ENCODE data around the gene TOB1. TPM values are rescaled to one million over a fixed set of nuclear protein-coding genes. Genes with fewer than 3 reads are reported as not detected.

The TOB1 gene
- total RNA-seq, 2 experiments from 2014 or later = 15.2 to 26.4 TPM

DNA sequence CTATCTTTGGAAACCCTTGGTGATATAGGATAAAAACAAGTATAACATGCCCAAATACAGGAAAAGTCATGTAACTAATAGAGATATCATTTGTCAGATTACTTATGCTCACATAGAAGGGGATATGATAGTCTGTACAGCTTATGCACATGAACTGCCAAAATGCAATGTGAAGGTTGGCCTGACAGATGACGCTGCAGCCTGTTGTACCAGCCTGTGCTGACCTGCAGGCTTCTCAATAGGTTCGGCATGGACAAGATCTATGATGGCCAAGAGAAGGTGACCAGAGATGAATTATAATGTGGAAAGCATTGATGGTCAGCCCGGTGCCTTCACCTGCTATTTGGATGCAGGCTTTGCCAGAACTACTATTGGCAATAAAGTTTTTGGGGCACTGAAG lies 18.1 kb downstream of the TOB1 start:
- no peak overlapping the region for H3K4me2 ChIP-seq (ENCODE audit: low read length)
- ChIA-PET POLR2A (no interaction called here), CTCF (ENCODE audit: unreplicated experiment) (no interaction called here)
- no peak overlapping the region for H2AFZ ChIP-seq (ENCODE audit: low read length)
- H3K9me2 ChIP-seq (ENCODE audit: insufficient read depth, low read length) = no peaks in the 10 kb centered on the region
- H3K4me3 ChIP-seq (ENCODE audit: low read depth, low read length, poor library complexity, severe bottlenecking) = no peak overlapping the region
- intact Hi-C loops (cut with micrococcal nuclease; ENCODE audit: unreplicated experiment) = no loop called here
- H3K36me3 ChIP-seq (ENCODE audit: insufficient read depth, low read length) = no peaks in the 10 kb centered on the region
- peaks cover 13% of the 10 kb centered on the region for H3K4me1 ChIP-seq (ENCODE audit: insufficient read depth, low read length, poor library complexity, severe bottlenecking)
- H3K9me3 ChIP-seq (ENCODE audit: low read length) = no peaks in the 10 kb centered on the region
- no TSS peak for BruUV-seq (replicated peaks)
- no peak overlapping the region for H3K27ac ChIP-seq (ENCODE audit: low read depth, low read length, poor library complexity, severe bottlenecking)
- H3K79me2 ChIP-seq (ENCODE audit: insufficient read depth, low read depth, low read length) = no peaks in the 10 kb centered on the region
- no peak for DNase-seq (ENCODE audit: low spot score)
- H4K20me1 ChIP-seq (ENCODE audit: insufficient read depth, low read length) = no peaks in the 10 kb centered on the region
- no peak for TF ChIP-seq EZH2phosphoT487 (IDR thresholded peaks at IDR 0.05; ENCODE audit: borderline replicate concordance, low read depth, low read length)
- TF ChIP-seq, protein P1, sequence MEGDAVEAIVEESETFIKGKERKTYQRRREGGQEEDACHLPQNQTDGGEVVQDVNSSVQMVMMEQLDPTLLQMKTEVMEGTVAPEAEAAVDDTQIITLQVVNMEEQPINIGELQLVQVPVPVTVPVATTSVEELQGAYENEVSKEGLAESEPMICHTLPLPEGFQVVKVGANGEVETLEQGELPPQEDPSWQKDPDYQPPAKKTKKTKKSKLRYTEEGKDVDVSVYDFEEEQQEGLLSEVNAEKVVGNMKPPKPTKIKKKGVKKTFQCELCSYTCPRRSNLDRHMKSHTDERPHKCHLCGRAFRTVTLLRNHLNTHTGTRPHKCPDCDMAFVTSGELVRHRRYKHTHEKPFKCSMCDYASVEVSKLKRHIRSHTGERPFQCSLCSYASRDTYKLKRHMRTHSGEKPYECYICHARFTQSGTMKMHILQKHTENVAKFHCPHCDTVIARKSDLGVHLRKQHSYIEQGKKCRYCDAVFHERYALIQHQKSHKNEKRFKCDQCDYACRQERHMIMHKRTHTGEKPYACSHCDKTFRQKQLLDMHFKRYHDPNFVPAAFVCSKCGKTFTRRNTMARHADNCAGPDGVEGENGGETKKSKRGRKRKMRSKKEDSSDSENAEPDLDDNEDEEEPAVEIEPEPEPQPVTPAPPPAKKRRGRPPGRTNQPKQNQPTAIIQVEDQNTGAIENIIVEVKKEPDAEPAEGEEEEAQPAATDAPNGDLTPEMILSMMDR (conservative IDR thresholded peaks at IDR 0.05; ENCODE audit: low read length) = no peak

DNA sequence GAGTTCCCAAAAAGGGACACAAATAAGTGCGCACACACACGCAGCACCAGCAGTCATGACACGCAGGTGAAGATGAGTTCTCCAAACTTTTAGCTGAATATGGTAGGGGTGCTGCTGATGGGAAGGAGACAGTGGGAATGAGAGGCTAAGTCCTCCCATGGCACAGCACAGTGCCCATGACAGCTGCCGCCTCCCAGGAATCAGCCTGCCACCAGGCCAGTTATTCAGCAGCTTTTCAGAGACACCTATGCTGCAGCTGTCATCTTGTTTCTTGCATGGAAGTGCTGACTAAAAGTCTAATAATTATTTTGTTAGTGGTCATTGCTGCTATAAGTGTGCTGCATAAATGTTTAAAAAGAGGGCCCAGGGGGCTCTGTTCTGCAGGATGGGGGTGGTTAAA lies 18.6 kb downstream of the TOB1 start:
- ChIA-PET CTCF (ENCODE audit: unreplicated experiment) (no interaction called here), POLR2A (no interaction called here)
- Histone ChIP-seq H4K20me1 (ENCODE audit: insufficient read depth, low read length) (no peaks in the 10 kb centered on the region), H3K4me3 (ENCODE audit: low read depth, low read length, poor library complexity, severe bottlenecking) (no peak overlapping the region), H3K79me2 (ENCODE audit: insufficient read depth, low read depth, low read length) (no peaks in the 10 kb centered on the region), H3K36me3 (ENCODE audit: insufficient read depth, low read length) (no peaks in the 10 kb centered on the region), H3K9me2 (ENCODE audit: insufficient read depth, low read length) (no peaks in the 10 kb centered on the region), H3K4me2 (ENCODE audit: low read length) (no peak overlapping the region), H2AFZ (ENCODE audit: low read length) (no peak overlapping the region), H3K4me1 (ENCODE audit: insufficient read depth, low read length, poor library complexity, severe bottlenecking) (peaks cover 12% of the 10 kb centered on the region), H3K27ac (ENCODE audit: low read depth, low read length, poor library complexity, severe bottlenecking) (no peak overlapping the region), H3K9me3 (ENCODE audit: low read length) (no peaks in the 10 kb centered on the region)
- TF ChIP-seq, protein P1 (conservative IDR thresholded peaks at IDR 0.05; ENCODE audit: low read length) = no peak
- no peak for TF ChIP-seq EZH2phosphoT487 (IDR thresholded peaks at IDR 0.05; ENCODE audit: borderline replicate concordance, low read depth, low read length)
- BruUV-seq (replicated peaks) = no TSS peak
- intact Hi-C loops (cut with micrococcal nuclease; ENCODE audit: unreplicated experiment) = no loop called here
- DNase-seq (ENCODE audit: low spot score) = no peak

DNA sequence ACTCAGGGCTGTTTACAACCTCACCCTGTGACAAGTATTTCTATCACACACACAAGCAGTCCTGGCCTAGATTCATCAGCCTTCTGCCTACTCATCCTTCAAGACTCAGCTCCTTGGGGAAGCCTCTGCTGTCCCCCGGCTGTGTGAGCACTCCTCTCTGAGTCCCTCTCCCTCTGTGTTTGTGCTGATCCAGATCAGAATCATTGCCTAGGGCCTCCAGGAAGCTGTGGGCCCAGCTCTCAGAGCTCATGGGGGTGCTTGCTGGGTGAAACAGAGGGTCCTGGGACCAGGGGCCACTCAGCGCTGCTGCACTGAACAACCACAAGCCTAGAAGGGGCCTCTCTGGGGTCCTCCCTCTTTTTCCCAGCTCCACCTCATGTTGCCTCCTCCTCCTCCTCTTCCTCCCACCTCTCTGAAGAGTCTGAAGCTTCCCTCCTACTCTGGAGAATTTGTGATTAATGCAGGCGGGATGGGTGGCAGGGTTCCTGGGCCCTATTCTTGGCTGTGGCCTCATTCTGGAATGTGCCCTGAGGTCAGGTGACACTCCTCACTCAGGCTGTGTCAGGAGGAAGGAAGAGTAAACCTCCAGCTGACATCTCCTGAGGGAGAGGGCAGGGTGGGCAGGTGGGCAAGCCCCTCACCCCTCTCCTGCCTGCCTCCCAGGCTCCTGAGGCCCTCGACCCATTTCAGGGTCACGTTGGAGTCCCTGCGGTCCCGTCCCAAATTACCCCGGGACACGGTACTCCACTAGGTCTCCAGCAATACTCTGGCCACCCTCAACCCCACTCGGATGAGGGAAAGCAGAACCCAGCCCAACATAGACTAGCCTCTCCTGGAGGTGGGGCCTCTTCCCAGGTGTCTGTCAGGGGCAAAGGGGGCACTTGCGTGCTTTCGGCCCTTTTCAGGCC lies 20.7 kb downstream of the TOB1 start:
- Histone ChIP-seq H2AFZ (ENCODE audit: low read length) (no peak overlapping the region), H3K9me3 (ENCODE audit: low read length) (no peaks in the 10 kb centered on the region), H3K4me1 (ENCODE audit: insufficient read depth, low read length, poor library complexity, severe bottlenecking) (no peaks in the 10 kb centered on the region), H3K36me3 (ENCODE audit: insufficient read depth, low read length) (no peaks in the 10 kb centered on the region), H4K20me1 (ENCODE audit: insufficient read depth, low read length) (no peaks in the 10 kb centered on the region), H3K27ac (ENCODE audit: low read depth, low read length, poor library complexity, severe bottlenecking) (no peak overlapping the region), H3K4me3 (ENCODE audit: low read depth, low read length, poor library complexity, severe bottlenecking) (no peak overlapping the region), H3K79me2 (ENCODE audit: insufficient read depth, low read depth, low read length) (no peaks in the 10 kb centered on the region), H3K9me2 (ENCODE audit: insufficient read depth, low read length) (no peaks in the 10 kb centered on the region), H3K4me2 (ENCODE audit: low read length) (no peak overlapping the region)
- no TSS peak for BruUV-seq (replicated peaks)
- intact Hi-C loops (cut with micrococcal nuclease; ENCODE audit: unreplicated experiment) = no loop called here
- TF ChIP-seq EZH2phosphoT487 (IDR thresholded peaks at IDR 0.05; ENCODE audit: borderline replicate concordance, low read depth, low read length) = no peak
- TF ChIP-seq, protein P1 (conservative IDR thresholded peaks at IDR 0.05; ENCODE audit: low read length) = no peak
- CTCF ChIA-PET (ENCODE audit: unreplicated experiment) = interaction anchor here (0.9 kb wide), 1 partner anchor 10 kb away, joined by 3 read pairs; no protein-coding TSS in a partner anchor
- DNase-seq (ENCODE audit: low spot score) = no peak
- POLR2A ChIA-PET = interaction anchor here (0.7 kb wide), 1 partner anchor 177 kb away, joined by 3 read pairs; no protein-coding TSS in a partner anchor
